ENCODE data around the gene ATXN1.

ATXN1 gene

DNA sequence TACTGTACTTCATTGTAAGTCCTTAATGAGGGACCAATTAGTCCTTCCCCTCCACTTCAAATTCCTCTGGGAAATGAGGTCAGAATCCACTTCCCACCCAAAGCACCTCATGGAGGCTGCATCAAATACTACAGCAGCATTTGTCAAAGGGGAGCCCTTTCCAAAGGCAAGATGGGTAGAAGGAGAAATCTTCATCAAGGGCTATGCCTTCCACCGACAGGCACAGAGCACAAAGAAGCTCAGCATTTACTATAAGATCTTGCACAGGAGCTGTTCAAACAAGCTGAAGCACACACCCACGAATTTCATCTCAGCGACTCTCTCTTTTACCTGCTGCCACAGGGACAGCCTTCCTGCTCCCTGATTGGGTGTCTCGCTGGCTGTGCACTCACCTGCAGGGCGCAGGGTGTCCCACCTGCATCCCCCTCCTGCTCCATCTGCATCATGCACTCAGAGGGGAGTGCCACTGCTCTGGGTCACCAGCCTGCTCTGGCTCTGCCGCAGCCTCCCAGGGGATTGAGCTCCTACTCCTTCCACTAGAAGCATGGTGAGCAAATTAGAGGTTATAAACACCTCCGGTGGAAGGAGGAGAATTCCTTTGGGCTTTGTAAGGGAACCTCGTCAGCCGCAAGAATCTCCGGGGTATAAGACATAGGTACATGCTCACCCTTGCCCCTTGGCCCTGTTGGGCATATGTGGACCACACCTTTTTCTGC is 164.5 kb downstream of the ATXN1 start:
- DNase-seq: no peak

GRCh38 chr6:16595514-16596120 is 165.6 kb downstream of the ATXN1 start:
- no peak for DNase-seq

- no peak for DNase-seq
These were observed 166.4 kb downstream of the ATXN1 start for GRCh38 chr6:16594849-16595248.

DNA sequence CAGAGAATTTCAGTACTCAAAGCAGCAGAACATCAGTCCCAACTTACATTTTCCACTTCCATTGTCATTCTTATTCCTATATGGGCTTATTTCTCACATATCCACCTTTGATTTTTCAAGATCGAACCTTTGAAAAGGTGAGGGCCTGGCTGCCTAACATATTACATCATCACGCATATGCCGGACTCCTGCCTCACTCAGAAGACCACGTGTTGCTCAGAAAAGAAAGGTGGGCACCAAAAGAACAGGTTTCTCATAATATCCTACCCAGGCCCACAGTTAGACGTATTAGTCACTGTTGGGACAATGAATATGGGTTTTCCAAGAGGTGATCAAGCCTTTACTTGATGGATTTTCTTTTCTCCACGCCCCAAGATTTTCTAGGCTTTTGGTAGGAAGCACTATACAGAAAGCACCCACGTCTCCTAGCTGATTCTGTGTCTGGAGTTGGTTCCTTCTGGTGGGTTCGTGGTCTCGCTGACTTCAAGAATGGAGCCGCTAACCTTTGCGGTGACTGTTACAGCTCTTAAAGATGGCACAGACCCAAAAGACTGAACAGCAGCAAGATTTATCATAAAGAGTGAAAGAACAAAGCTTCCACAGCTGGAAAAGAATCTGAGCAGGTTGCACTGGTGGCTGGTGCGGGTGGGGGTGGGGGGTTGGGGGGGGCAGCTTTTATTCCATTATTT is 168.9 kb downstream of the ATXN1 start:
- DNase-seq: peak; percentile 9

DNA sequence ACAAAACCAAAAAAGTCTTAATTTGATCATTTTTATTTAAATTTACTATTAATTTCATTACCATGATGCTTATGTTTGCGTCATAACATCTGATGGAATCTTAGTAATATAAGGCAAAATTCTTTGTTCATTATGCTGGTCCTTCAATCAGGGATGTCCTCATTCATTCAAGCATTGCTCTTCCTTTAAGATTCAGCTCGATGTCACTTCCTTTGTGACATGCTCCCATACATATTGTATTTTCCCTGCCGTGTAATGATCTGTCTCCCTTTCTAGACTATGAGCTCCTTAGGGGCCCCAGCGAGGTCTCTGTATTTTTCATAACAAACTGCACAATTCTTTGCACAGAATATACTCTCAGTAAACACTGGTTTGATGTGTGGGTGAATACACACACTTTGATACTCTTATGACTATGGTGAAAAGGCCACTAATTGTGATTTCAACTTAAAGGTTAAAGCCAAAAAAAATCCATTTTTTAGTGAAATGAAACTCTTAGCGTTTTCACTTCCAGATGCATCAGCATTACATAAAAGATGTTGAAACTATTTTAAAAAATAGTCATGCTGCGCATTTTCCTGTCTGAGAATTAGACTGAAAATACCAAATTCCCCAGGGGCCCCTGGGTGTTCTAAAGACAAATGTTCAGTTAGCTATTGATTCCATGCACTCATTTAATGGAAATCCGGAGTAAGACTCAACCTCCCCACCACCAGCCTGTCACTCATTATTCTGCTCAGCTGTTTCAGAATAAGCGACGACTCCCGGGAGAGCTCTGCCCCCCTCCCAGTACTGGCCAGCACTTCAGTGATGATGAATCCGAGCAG is 169.7 kb downstream of the ATXN1 start:
- DNase-seq: peak; percentile 51

- DNase-seq: peak; percentile 19
These were observed 175.5 kb downstream of the ATXN1 start for GRCh38 chr6:16585805-16586204.

GRCh38 chr6:16583144-16583762 is 178.0 kb downstream of the ATXN1 start:
- DNase-seq: no peak

DNA sequence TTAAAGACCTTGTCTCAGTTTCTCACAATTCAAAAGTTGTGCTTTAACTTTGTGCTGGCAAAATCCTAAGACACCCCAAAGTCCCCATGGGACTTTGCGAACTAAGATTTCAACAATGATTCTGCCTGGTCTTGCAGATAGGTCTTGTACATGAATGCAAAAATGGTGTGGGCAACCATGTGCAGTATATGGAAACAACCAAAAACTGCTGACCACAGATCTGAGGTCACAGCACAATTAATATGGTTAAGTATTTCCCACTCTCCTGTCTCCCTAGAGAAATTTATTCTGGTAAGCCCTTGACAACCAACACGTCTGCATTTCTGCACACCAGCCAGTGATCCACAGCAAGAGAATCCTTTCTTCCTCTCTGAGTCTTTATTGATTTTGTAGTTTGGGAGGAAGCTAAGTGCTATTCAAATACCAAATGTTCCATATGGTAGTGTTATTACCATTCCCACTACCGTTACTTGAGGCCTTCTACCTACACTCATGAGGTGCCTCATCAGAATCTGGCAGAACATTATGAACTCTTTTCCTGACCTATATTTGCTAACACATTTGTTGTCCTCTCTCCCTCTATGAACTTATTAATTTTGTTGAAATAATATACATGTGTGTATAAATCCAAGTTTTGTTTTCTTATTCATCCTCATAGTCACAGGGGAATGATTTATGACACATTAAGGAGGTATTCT is 178.7 kb downstream of the ATXN1 start:
- no peak for DNase-seq

GRCh38 chr6:16578695-16579285 is 182.5 kb downstream of the ATXN1 start:
- DNase-seq: no peak

DNA sequence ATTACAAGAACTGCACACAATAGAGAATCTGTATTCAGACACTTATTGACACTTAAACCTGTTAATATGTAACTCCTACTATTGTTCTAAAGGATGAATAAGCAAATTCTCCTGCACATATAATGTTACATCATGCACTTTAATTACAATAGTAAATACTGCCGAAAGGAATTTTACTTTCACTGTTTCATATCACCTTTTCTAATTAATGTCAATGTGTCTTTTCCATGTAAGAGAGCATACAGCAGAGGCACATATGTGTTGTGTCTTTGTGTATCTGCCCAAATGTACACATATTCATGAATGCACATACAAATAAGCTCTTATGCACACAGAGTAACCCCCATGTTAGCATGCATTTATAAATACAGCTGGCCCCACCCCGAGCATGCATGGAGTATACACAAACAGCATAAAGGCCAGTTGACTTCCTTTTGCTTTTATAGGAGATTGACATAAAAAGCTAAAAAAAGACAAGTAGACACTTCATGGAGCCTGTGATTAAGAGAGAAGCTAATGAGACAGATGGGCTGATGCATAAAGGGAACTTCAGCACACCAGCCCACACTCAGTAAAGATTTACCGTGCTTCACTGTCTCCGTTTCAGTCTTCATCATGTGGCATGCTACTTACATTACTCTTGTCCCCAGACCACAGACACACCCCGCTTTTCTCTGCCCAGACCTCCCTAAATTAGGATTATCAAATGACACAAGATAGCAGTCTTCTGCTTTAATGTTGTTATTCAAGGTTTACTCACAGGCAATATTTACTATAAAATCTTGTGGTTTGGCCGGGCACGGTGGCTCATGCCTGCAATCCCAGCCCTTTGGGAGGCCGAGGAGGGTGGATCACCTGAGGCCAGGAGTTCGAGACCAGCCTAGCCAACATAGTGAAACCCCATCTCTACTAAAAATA is 184.6 kb downstream of the ATXN1 start:
- no peak for DNase-seq

- no peak for DNase-seq
These were observed 185.6 kb downstream of the ATXN1 start for GRCh38 chr6:16575655-16576054.

DNA sequence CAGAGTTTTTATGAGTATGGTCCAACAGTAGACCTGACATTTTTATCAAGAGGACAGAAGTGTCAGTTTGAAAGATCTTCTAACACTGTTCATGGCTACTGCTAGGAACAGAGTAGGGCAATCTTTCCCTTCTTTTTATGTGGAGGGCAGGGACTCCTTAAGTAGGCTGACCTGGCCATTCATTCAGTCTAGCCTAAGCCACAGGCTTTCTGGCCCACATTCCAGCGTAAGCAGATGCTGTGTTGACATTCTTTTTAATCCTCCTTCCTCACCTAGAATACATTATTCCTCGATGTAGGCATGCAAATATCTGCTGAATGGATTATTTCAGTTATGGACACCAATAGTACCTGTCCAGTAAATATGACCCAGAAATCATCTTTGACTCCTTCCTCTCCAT is 188.3 kb downstream of the ATXN1 start:
- DNase-seq: no peak

GRCh38 chr6:16572317-16572716 is 188.9 kb downstream of the ATXN1 start:
- DNase-seq: no peak

DNA sequence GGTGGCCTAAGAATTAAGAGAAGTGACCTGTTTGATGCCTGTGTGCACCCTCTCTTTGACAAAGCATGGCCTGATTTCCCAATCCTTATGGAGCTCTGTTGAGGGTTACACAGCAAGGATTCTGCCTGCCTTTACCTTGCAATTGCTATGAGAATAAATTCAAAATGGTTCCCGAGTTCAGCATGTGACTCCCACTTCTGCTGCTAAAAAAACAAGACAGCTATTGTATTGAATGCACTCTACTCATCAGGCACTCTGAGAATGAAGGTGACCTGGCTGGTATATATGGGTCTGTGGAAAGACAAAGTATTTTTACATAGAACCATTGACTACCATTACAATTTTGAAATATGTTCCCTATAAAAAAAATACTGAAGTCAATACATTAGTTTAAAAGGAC is 190.3 kb downstream of the ATXN1 start:
- DNase-seq: no peak

- DNase-seq: no peak
These were observed 191.1 kb downstream of the ATXN1 start for GRCh38 chr6:16570221-16570553.

DNA sequence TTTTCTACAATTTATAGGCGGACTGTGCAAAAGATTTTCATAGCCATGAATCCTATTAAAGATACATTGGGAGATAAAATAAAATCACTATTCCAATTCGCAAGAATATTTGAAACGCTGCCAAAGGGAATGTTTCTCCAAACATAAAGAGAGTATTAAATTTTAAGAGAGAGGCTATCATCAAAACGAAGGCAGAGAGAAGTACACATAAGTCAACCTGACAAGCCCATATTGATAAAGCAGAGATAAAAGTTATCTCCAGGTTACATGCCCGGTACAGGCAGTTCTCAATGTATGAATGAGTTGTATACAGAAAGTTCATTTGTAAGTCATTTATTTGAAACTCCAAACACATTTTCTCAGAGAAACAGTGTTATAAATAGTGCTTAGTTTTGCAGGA is 193.1 kb downstream of the ATXN1 start:
- no peak for DNase-seq

DNA sequence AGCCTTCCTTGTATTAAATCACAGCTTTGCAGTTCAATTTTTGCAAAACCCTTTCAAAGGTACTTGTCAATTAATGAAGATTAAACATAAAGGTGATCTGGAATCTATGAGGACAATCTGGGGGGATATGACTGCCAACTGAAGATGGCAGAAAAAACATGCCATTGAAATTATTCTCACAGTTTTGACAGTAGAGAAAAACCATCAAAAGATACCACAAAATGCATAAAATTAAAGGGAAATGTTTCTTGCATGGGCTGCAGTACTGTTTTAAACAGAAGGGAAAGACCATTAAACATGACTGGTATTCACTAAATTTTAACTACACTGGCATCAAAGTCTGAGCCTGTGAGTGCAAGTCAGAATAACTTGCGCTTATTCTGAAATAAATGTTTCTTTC is 194.2 kb downstream of the ATXN1 start:
- no peak for DNase-seq

DNA sequence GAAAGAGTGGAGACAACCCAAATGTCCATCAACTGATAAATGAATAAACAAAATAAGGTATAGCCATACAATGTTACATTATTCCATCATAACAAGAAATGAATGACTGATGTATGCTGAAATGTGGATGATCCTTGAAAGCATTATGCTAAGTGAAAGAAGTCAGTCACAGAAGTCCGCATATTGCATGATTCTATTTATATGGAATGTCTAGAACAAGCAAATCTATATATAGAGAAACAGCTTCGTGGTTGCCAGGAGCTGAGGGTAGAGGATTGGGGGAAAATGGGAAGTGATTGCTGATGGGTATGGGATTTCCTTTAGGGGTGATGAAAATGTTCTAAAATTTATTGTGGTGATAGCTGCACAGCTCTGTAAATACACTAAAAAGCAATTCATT is 196.8 kb downstream of the ATXN1 start:
- peak; percentile 80 for DNase-seq

- DNase-seq: no peak
These were observed 197.5 kb downstream of the ATXN1 start for GRCh38 chr6:16563628-16564240.

- DNase-seq: peak; percentile 21
These were observed 198.8 kb downstream of the ATXN1 start for GRCh38 chr6:16562498-16562897.
